Limb (tissue), 2 donors: ENCODE measurements around the gene GPHN.

ENCODE experiments used
- DNase-seq, 2 donors: peaks; one replicate each; pipeline ENCODE4 v3.0.0-alpha.2; 2016; ENCODE audit errors: extremely low spot score in 2 of 2

GPHN gene

GRCh38 chr14:66596241-66596985 lies 88.5 kb downstream of the GPHN start:
- DNase-seq = no peak

DNA sequence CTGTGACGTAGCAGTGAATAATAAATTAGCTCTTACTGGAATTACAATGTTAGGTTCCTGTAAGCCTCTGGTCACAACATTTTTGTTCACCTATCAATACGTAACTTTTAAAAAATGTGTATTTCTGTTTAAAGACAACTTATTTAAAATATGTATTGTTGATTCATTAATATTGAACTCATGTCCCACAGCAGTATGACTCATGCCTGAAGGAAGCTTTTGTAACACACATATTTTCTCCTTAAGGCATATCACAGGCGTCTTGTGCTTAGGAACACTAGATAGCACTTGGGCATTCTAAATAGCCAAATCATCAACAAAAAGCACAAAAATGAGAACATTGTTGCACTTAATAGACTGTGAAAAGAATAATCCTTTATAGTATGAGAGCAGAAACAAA lies 92.5 kb downstream of the GPHN start:
- no peak for DNase-seq

DNA sequence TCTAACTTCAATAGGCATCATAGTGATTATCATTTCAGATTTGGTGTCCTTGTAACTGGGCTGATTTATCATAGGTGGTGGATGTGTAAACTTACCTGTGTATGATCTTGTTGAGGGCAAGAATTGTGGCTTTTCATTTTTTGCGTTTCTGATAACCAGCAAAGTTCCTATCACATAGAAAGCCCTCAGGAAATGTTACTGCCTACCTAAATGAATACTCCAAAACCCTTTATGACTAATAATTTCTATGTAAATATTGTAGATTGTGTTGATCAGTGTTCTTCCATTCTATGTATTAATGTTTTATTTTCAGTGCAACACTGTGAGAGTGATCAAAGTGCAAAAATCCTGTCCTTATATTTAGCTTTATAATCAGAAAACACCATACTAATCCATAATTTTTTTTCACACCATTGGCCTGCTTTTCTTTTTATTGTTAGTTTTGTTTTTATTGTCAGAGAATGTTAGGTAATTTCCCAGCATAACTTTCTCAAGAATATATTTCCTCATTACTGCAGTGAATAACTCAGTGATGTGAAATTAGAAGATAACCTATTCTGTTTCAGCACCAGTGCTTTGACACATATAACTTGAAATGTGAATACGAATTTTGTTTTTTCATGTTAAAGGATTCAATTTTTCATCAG lies 94.1 kb downstream of the GPHN start:
- no peak for DNase-seq

DNA sequence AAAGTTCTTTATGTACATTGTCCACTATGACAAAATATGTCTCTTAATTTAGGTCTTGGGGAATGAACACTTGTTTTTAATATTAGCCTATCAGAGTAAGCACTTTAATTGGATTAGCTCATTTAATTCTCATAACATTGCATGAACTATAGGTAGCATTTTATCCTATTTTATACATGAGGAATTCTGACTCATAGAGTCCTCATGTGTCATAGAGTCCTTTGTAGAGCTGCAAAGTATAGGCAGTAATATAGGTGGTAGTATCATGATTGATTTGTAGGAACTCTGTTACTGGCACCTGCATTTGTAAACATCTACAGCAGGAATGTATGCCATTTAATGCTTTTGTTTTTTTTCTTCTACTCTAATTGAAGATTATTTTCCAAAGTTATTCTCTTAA lies 96.0 kb downstream of the GPHN start:
- no peak for DNase-seq

GRCh38 chr14:66606826-66607225 lies 98.9 kb downstream of the GPHN start:
- no peak for DNase-seq

DNA sequence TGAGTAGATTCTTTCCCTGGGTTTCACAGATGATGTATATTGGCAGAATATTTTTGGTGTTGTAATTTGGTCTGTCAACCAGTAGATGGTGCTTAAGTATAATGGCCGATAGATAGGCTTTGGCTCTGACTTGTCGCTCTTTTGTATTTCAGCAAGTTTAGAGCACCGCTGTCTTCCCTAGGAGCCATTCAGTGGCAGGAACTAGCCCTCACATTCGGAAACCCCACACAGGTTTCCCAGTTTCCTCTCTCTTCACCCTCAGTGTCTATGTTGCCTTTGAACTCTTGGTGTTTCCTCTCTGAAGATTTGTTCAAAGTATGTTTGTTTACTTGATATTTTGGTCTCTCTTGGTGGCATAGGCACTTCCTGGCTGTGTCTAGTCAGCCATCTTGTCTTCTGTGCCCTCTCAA lies 102.2 kb downstream of the GPHN start:
- DNase-seq = no peak

DNA sequence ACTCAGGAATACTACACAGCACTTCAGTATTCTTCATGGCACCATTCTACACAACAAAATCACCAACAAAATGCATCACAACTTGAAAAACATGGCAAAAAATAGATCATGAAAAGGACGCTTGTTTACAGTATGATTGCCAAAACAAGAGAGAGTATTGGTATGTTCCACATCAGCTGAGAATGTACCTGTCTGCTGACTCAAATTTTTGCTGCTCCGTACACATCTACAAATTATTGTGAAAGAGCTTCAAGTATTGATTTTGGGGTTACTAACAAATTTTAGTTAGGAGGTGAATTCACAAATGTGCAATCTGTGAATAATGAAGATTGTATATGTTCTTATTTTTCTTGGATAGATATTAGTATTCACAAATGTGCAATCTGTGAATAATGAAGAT lies 105.4 kb downstream of the GPHN start:
- DNase-seq = no peak

DNA sequence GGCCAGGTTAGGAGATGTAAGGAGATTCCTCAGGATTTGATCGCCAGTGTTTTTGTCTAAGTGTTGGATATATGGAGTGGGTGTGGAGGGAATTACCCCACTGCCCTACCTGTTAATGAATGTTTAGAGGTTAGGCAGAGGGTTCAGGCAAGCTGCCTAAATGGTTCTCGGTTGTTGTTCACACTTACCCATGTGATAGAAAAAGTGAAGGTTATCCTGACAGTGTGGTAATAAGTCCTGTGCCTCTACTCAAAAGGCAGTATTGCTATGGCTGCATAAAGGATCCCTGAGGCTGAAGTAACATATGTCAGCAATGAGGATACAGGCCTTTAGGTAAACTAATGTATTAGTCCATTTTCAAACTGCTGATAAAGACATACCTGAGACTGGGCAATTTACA lies 112.0 kb downstream of the GPHN start:
- no peak for DNase-seq

DNA sequence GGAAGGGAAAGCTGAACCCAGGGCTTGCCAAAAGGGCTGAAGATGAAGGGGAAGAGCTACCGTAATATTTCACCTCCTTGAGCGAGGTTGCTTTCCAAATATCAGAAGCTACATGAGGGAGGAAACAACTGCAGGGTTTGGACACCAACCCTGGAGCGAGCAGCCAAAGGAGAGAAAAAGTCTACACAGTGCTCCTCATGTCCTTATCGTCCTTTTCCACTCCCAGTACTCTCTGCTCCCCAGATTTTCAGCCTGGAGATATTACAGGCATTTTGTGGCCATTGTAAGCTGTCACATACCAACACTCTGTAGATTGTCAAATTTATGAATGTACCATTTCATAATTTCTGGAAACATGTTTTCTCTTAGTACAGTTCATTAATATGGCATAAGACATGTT lies 115.9 kb downstream of the GPHN start:
- no peak for DNase-seq

GRCh38 chr14:66624336-66624937 lies 116.5 kb downstream of the GPHN start:
- DNase-seq = peak; percentile 45 to 59

DNA sequence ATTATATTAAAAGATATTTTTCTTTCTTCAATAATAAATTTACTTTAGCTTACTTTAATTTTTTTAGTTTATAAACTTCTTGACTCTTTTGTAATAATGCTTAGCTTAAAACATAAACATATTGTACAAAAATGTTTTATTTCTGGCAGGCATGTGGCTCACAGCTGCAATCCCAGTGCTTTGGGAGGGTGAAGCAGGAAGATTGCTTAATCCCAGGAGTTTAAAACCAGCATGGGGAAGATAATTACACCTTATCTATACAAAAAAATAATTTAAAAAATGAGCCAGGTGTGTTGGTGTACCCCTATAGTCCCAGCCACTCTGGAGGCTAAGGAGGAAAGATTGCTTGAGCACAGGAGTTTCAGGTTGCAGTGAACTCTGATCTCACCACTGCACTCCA lies 120.7 kb downstream of the GPHN start:
- no peak for DNase-seq

DNA sequence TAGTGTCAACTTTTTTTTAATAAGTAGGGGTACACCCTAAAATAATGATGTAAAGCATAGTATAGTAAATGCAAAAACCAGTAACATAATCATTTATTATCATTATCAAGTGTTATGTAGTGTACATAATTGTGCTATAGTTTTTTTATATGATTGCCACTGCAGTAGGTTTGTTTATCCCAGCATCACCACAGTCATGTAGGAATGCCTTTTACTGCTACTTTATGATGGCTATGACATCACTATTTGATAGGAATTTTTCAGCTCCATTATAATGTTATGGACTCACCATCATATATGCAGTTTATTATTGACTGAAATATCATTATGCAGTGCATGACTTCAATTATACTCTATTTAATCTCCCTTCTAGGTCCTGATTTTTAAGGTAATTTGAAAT lies 121.6 kb downstream of the GPHN start:
- DNase-seq = no peak

GRCh38 chr14:66634876-66635275 lies 126.9 kb downstream of the GPHN start:
- DNase-seq = no peak

GRCh38 chr14:66635435-66635834 lies 127.5 kb downstream of the GPHN start:
- no peak for DNase-seq

- DNase-seq = no peak
These were observed 128.3 kb downstream of the GPHN start for GRCh38 chr14:66636240-66636639.

GRCh38 chr14:66638689-66639088 lies 130.7 kb downstream of the GPHN start:
- no peak for DNase-seq

GRCh38 chr14:66641861-66642635 lies 134.1 kb downstream of the GPHN start:
- DNase-seq = no peak

GRCh38 chr14:66643344-66643743 lies 135.4 kb downstream of the GPHN start:
- no peak for DNase-seq

DNA sequence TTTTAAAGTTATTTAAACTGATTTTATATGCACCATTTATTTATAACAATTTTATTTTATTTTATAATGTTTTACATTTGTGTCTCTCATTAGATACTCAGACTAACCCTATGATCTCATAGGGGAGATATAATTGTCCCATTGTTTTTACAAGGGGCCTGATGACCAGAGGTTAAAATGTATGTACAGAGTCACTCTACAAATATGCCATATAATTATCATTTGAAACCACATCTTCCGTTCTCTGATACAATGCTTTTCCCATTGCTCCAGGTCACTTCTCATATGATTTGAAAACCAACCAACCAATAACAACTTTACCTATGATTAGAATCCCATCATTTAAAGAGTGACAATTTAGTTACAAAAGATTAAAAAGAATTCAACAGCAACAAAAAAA lies 137.8 kb downstream of the GPHN start:
- DNase-seq = no peak

DNA sequence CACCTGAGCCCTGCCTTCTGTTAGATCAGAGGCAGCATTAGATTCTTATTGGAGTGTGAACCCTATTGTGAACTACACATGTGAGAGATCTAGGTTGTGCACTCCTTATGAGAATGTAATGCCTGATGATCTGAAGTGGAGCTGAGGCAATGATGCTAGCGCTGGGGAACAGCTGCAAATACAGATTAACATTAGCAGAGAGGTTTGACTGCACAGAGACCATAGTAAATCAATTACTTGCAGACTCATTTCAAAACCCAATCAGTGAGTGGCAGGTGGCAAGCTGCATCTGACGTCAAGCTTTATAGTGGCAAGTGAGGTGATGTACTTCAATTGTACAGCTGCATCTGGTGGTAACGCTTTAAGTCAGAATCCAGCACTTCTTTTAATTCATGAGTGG lies 141.6 kb downstream of the GPHN start:
- no peak for DNase-seq

- DNase-seq = no peak
These were observed 142.6 kb downstream of the GPHN start for GRCh38 chr14:66650491-66650911.

- no peak for DNase-seq
These were observed 143.7 kb downstream of the GPHN start for GRCh38 chr14:66651536-66652220.
